HCT116 (cell line): ENCODE data around the gene TCF20. TPM values are rescaled to one million over a fixed set of nuclear protein-coding genes. Genes with fewer than 3 reads are reported as not detected.

Experiments used
- ATAC-seq: fragments of 200-7000 bp; cut with Tn5 transposase; 2 replicates; pipeline ENCODE4 v1.9.1; 2020; ENCODE audit warnings: mild to moderate bottlenecking, moderate library complexity
- BruUV-seq: library from RNA; stranded (reverse); fragments of 400-500 nt; replicated peaks from 2 replicates; lab custom pipeline; 2021; lab: Mats Ljungman, UMichigan
- CTCF ChIA-PET: fragments of 300-600 bp; sonication (Branson Sonifier 250); formaldehyde crosslinking; loops from one replicate; lab custom pipeline; 2021; ENCODE audit warnings: antibody characterized with exemption; lab: Charles Lee
- POLR2A ChIA-PET: fragments of 300-600, 350-600 bp; sonication (Branson Sonifier 250); formaldehyde crosslinking; loops from one replicate; lab custom pipeline; 2021; ENCODE audit warnings: antibody characterized with exemption; lab: Charles Lee
- RAD21 ChIA-PET, 2 experiments: fragments of 300-600 bp; sonication (Branson Sonifier 250); formaldehyde crosslinking; loops; one replicate each; lab custom pipeline; 2023; ENCODE audit warnings: low total read pairs in 2 of 2; ENCODE audit not compliant: uncharacterized antibody in 2 of 2, unreplicated experiment in 2 of 2, low non-redundant PET in 1 of 2; lab: Charles Lee
- DNase-seq: peaks from one replicate; pipeline ENCODE4 v3.0.0-alpha.2; 2010; ENCODE audit warnings: low read depth, low spot score
- H2AFZ ChIP-seq: fragments of 200-600 bp; shearing (Covaris generic), sonication (generic); 2 replicates; pipeline ENCODE4 v1.6.1; 2017; ENCODE audit warnings: low read depth, mixed run types, mixed read lengths, antibody characterized with exemption, low read length; ENCODE audit not compliant: poor library complexity, severe bottlenecking
- H3K27ac ChIP-seq: 2 replicates; pipeline ENCODE4 v1.5.1; 2012; ENCODE audit warnings: low read depth, low read length
- H3K27me3 ChIP-seq: fragments of 200-600 bp; sonication (generic); 2 replicates; pipeline ENCODE4 v1.6.1; 2016; ENCODE audit warnings: mixed run types, low read length, mixed read lengths; ENCODE audit not compliant: insufficient read depth
- H3K36me3 ChIP-seq, 2 experiments: fragments of 200-500 bp in 1 of 2; fragments of 200-600 bp in 1 of 2; sonication (Bioruptor generic) in 1 of 2; sonication (generic) in 1 of 2; 2 replicates each; pipeline versions ENCODE4 v1.5.1 to v1.6.1; 2014 to 2016; ENCODE audit warnings: low read length in 2 of 2, inconsistent platforms in 1 of 2, mixed read lengths in 1 of 2, mixed run types in 1 of 2; ENCODE audit not compliant: insufficient read depth in 2 of 2, control insufficient read depth in 1 of 2
- H3K4me1 ChIP-seq, 2 experiments: fragments of 200-600 bp in 1 of 2; sonication (generic) in 1 of 2; 2 replicates each; pipeline versions ENCODE4 v1.5.1 to v1.6.1; 2012 to 2017; ENCODE audit warnings: low read length in 2 of 2, inconsistent platforms in 1 of 2, mild to moderate bottlenecking in 1 of 2, mixed read lengths in 1 of 2, mixed run types in 1 of 2, moderate library complexity in 1 of 2; ENCODE audit not compliant: insufficient read depth in 2 of 2, control insufficient read depth in 1 of 2
- H3K4me2 ChIP-seq: fragments of 200-600 bp; sonication (generic); 2 replicates; pipeline ENCODE4 v1.6.1; 2017; ENCODE audit warnings: mixed run types, low read length, mixed read lengths
- H3K4me3 ChIP-seq, 2 experiments: fragments of 200-600 bp in 1 of 2; sonication (generic) in 1 of 2; replicated peaks in 1 of 2; 2 replicates each; pipeline ENCODE4 v1.5.1; 2011 to 2016; ENCODE audit warnings: low read length in 2 of 2, control low read depth in 1 of 2, low read depth in 1 of 2, mild to moderate bottlenecking in 1 of 2, mixed read lengths in 1 of 2, mixed run types in 1 of 2
- H3K79me2 ChIP-seq: fragments of 200-600 bp; sonication (generic); 2 replicates; pipeline ENCODE4 v1.6.1; 2017; ENCODE audit warnings: mild to moderate bottlenecking, mixed run types, low read length, moderate library complexity, mixed read lengths; ENCODE audit not compliant: insufficient read depth
- H3K9ac ChIP-seq: fragments of 200-600 bp; sonication (generic); 2 replicates; pipeline ENCODE4 v1.6.1; 2016; ENCODE audit warnings: low read length, mixed read lengths
- H3K9me2 ChIP-seq: fragments of 200-600 bp; sonication (generic), shearing (Covaris generic); 2 replicates; pipeline ENCODE4 v1.6.1; 2017; ENCODE audit warnings: mixed run types, mild to moderate bottlenecking, moderate library complexity; ENCODE audit not compliant: insufficient read depth
- H3K9me3 ChIP-seq, 2 experiments: fragments of 200-500 bp in 1 of 2; fragments of 200-600 bp in 1 of 2; sonication (Bioruptor generic) in 1 of 2; sonication (generic) in 1 of 2; 2 replicates each; pipeline ENCODE4 v1.6.1; 2014 to 2017; ENCODE audit warnings: low read length in 2 of 2, mixed read lengths in 2 of 2, inconsistent platforms in 1 of 2, low read depth in 1 of 2, mild to moderate bottlenecking in 1 of 2, mixed run types in 1 of 2, moderate library complexity in 1 of 2; ENCODE audit not compliant: control insufficient read depth in 1 of 2, insufficient read depth in 1 of 2
- H4K20me1 ChIP-seq: fragments of 200-600 bp; sonication (generic), shearing (Covaris generic); 2 replicates; pipeline ENCODE4 v1.6.1; 2017; ENCODE audit warnings: mixed run types, mild to moderate bottlenecking, moderate library complexity; ENCODE audit not compliant: insufficient read depth
- CBX3 ChIP-seq: IDR thresholded peaks from 2 replicates; pipeline ENCODE4 v1.6.1; 2012; ENCODE audit warnings: low read depth
- ELF1 ChIP-seq: IDR thresholded peaks from 2 replicates; pipeline ENCODE4 v1.6.1; 2012; ENCODE audit warnings: low read depth, borderline replicate concordance
- EZH2 ChIP-seq: fragments of 200-600 bp; sonication (generic); IDR thresholded peaks from 2 replicates; pipeline ENCODE4 v1.6.1; 2017; ENCODE audit warnings: antibody characterized with exemption, mixed run types
- FOSL1 ChIP-seq: IDR thresholded peaks from 2 replicates; pipeline ENCODE4 v1.6.1; 2012; ENCODE audit warnings: low read depth
- JUND ChIP-seq: IDR thresholded peaks from 2 replicates; pipeline ENCODE4 v1.6.1; 2012
- POLR2AphosphoS5 ChIP-seq: IDR thresholded peaks from 2 replicates; pipeline ENCODE4 v1.6.1; 2011; ENCODE audit warnings: mild to moderate bottlenecking, low read depth, low read length, moderate library complexity
- RAD21 ChIP-seq: IDR thresholded peaks from 2 replicates; pipeline ENCODE4 v1.6.1; 2012; ENCODE audit warnings: low read depth, mild to moderate bottlenecking
- SIN3A ChIP-seq: IDR thresholded peaks from 2 replicates; pipeline ENCODE4 v1.6.1; 2012; ENCODE audit warnings: low read depth
- SP1 ChIP-seq: IDR thresholded peaks from 2 replicates; pipeline ENCODE4 v1.6.1; 2012; ENCODE audit warnings: low read depth
- TCF7L2 ChIP-seq: IDR thresholded peaks from 2 replicates; pipeline ENCODE4 v1.7.0; 2011; ENCODE audit warnings: borderline replicate concordance, inconsistent platforms; ENCODE audit not compliant: insufficient read depth, insufficient read length; ENCODE audit errors: extremely low read depth
- YY1 ChIP-seq: IDR thresholded peaks from 2 replicates; pipeline ENCODE4 v1.6.1; 2011; ENCODE audit warnings: low read length, low read depth, moderate library complexity, mild to moderate bottlenecking; ENCODE audit not compliant: insufficient replicate concordance; ENCODE audit errors: extremely low read depth
- ZFX ChIP-seq: fragments of 450-650 bp; IDR thresholded peaks from 2 replicates; pipeline ENCODE4 v1.6.1; 2017
- ZNF274 ChIP-seq: fragments of 200-500 bp; sonication (Bioruptor generic); IDR thresholded peaks from 2 replicates; pipeline ENCODE4 v1.6.1; 2014; ENCODE audit warnings: mild to moderate bottlenecking, low read depth, low read length, inconsistent platforms
- intact Hi-C: fragments of 100-400 bp; cut with micrococcal nuclease; formaldehyde crosslinking; loops from 2 replicates; pipeline ENCODE4 v1.10.0; 2022
- total RNA-seq: library from RNA; stranded (reverse); gene quantifications from one replicate; pipeline ENCODE4 v1.2.1, GENCODE V29; 2021; ENCODE audit not compliant: unreplicated experiment
- TF ChIP-seq, protein P1 (sequence below): IDR thresholded peaks from 2 replicates; pipeline ENCODE4 v1.6.1; 2012
- TF ChIP-seq, protein P2 (sequence below): IDR thresholded peaks from 2 replicates; pipeline ENCODE4 v1.6.1; 2011; ENCODE audit warnings: mild to moderate bottlenecking, low read length, moderate library complexity; ENCODE audit not compliant: insufficient replicate concordance; ENCODE audit errors: extremely low read depth
- TF ChIP-seq, protein P3 (sequence below): IDR thresholded peaks from 2 replicates; pipeline ENCODE4 v1.6.1; 2012
- TF ChIP-seq, protein P4 (sequence below), 3 experiments: fragments of 200-600 bp in 1 of 3; sonication (generic) in 1 of 3; IDR thresholded peaks in 2 of 3; conservative IDR thresholded peaks in 1 of 3; 2 replicates each; pipeline ENCODE4 v1.5.1; 2012 to 2017; ENCODE audit warnings: low read depth in 2 of 3, low read length in 2 of 3, antibody characterized with exemption in 1 of 3, borderline replicate concordance in 1 of 3, control low read depth in 1 of 3, mild to moderate bottlenecking in 1 of 3, mixed read lengths in 1 of 3, mixed run types in 1 of 3, moderate library complexity in 1 of 3; ENCODE audit not compliant: insufficient read depth in 1 of 3

The TCF20 gene
- total RNA-seq, 1 experiment from 2014 or later, result 66.7 TPM

DNA sequence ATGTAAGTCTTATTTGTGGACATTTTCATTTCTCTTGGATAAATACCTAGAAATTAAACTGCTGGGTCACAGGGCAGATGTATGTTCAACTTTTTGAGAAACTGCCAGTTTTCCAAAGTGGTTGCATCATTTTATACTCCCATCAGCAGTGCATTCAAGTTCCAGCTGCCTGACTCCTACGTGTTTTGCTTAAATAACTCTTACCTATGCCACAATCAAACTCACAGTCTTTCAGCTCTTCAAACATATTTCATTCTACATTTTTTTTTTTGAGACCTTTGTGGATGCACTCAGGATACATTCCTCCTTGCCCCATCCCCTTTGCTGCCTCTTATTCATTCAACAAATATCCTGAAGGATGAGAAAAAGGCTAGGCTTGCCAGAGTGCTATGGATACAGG, 9.2 kb downstream of the TCF20 start:
- POLR2A ChIA-PET, result no interaction called here
- RAD21 ChIA-PET, result no interaction called here
- no peaks in the 10 kb centered on the region for H3K9me3 ChIP-seq
- H3K27ac ChIP-seq, result no peak overlapping the region
- no peaks in the 10 kb centered on the region for H3K9me2 ChIP-seq
- no peak overlapping the region for H3K4me2 ChIP-seq
- no peak overlapping the region for H3K4me3 ChIP-seq
- CTCF ChIA-PET, result no interaction called here
- intact Hi-C loops, result no loop called here
- no peaks in the 10 kb centered on the region for H3K36me3 ChIP-seq
- H3K4me1 ChIP-seq, result no peaks in the 10 kb centered on the region; a peak in 1 of 4 replicates
- H4K20me1 ChIP-seq, result peaks cover 13% of the 10 kb centered on the region; the same call in 1 of the 2 replicates
- H2AFZ ChIP-seq, result no peak overlapping the region
- H3K27me3 ChIP-seq, result no peaks in the 10 kb centered on the region
- H3K79me2 ChIP-seq, result peaks cover 99% of the 10 kb centered on the region
- TF ChIP-seq CBX3, result no peak
- H3K9ac ChIP-seq, result no peak overlapping the region
- DNase-seq, result no peak
- no TSS peak for BruUV-seq
- no peak for ATAC-seq

DNA sequence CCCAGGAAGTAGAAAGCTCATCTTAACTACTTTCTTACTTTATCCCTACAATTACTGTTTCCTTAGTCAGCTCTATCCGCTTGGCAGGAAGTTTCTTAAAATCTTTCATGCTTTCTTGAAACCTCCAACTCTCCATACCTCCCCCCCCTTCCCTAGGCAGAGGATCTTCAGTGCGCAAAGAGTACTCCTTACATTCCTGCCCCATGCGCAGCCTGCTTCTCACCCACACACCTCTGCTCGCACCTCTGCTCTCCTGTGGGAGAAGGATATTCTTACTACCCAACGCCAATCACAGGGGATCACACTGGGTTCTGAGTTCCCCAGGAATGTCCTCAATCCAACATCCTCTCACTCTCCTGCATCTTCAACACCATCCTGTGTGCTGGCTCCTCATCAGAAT, 12.3 kb downstream of the TCF20 start:
- Histone ChIP-seq H3K4me3 (no peak overlapping the region), H3K9ac (no peak overlapping the region), H3K4me1 (no peaks in the 10 kb centered on the region; a peak in 1 of 4 replicates), H3K9me2 (no peaks in the 10 kb centered on the region), H4K20me1 (peaks cover 13% of the 10 kb centered on the region; the same call in 1 of the 2 replicates), H3K4me2 (no peak overlapping the region), H2AFZ (no peak overlapping the region), H3K9me3 (no peaks in the 10 kb centered on the region), H3K36me3 (no peaks in the 10 kb centered on the region), H3K79me2 (peaks cover 99% of the 10 kb centered on the region), H3K27me3 (no peaks in the 10 kb centered on the region), H3K27ac (no peak overlapping the region)
- TF ChIP-seq SP1, result no peak
- TF ChIP-seq TCF7L2, result no peak
- TF ChIP-seq, protein P1, sequence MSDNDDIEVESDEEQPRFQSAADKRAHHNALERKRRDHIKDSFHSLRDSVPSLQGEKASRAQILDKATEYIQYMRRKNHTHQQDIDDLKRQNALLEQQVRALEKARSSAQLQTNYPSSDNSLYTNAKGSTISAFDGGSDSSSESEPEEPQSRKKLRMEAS, result no peak
- TF ChIP-seq JUND, result no peak
- TF ChIP-seq, protein P2, sequence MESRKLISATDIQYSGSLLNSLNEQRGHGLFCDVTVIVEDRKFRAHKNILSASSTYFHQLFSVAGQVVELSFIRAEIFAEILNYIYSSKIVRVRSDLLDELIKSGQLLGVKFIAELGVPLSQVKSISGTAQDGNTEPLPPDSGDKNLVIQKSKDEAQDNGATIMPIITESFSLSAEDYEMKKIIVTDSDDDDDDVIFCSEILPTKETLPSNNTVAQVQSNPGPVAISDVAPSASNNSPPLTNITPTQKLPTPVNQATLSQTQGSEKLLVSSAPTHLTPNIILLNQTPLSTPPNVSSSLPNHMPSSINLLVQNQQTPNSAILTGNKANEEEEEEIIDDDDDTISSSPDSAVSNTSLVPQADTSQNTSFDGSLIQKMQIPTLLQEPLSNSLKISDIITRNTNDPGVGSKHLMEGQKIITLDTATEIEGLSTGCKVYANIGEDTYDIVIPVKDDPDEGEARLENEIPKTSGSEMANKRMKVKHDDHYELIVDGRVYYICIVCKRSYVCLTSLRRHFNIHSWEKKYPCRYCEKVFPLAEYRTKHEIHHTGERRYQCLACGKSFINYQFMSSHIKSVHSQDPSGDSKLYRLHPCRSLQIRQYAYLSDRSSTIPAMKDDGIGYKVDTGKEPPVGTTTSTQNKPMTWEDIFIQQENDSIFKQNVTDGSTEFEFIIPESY, result no peak
- no peak for TF ChIP-seq CBX3
- TF ChIP-seq, protein P3, sequence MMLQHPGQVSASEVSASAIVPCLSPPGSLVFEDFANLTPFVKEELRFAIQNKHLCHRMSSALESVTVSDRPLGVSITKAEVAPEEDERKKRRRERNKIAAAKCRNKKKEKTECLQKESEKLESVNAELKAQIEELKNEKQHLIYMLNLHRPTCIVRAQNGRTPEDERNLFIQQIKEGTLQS, result no peak
- TF ChIP-seq POLR2AphosphoS5, result no peak
- no peak for TF ChIP-seq ZFX
- no peak for TF ChIP-seq ZNF274
- TF ChIP-seq SIN3A, result no peak
- no peak for TF ChIP-seq RAD21
- no peak for TF ChIP-seq ELF1
- TF ChIP-seq YY1, result no peak
- TF ChIP-seq EZH2, result no peak
- TF ChIP-seq, protein P4, sequence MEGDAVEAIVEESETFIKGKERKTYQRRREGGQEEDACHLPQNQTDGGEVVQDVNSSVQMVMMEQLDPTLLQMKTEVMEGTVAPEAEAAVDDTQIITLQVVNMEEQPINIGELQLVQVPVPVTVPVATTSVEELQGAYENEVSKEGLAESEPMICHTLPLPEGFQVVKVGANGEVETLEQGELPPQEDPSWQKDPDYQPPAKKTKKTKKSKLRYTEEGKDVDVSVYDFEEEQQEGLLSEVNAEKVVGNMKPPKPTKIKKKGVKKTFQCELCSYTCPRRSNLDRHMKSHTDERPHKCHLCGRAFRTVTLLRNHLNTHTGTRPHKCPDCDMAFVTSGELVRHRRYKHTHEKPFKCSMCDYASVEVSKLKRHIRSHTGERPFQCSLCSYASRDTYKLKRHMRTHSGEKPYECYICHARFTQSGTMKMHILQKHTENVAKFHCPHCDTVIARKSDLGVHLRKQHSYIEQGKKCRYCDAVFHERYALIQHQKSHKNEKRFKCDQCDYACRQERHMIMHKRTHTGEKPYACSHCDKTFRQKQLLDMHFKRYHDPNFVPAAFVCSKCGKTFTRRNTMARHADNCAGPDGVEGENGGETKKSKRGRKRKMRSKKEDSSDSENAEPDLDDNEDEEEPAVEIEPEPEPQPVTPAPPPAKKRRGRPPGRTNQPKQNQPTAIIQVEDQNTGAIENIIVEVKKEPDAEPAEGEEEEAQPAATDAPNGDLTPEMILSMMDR (IDR thresholded peaks at IDR 0.05 in 2 of 3, conservative IDR thresholded peaks at IDR 0.05 in 1 of 3; ENCODE audit: borderline replicate concordance in 1 of 3, insufficient read depth in 1 of 3, low read depth in 2 of 3, low read length in 2 of 3), result no peak
- no peak for TF ChIP-seq FOSL1
- intact Hi-C loops, result no loop called here
- no TSS peak for BruUV-seq
- CTCF ChIA-PET, result no interaction called here
- POLR2A ChIA-PET, result no interaction called here
- RAD21 ChIA-PET, result no interaction called here
- DNase-seq (no peak), ATAC-seq (no peak)
